GM21528 (cell line): Measurements from ENCODE around the gene ACOXL.

ENCODE experiments used
- ATAC-seq: cut with Tn5 transposase; IDR thresholded peaks from one replicate; pipeline ENCODE4 v1.9.1; 2021; ENCODE audit warnings: mild to moderate bottlenecking, moderate library complexity; ENCODE audit not compliant: unreplicated experiment, low FRiP score

The ACOXL gene

GRCh38 chr2:110790907-110791306, 58.5 kb downstream of the ACOXL start:
- ATAC-seq: no peak

GRCh38 chr2:110791435-110791834, 59.1 kb downstream of the ACOXL start:
- ATAC-seq: no peak

GRCh38 chr2:110793034-110793433, 60.7 kb downstream of the ACOXL start:
- ATAC-seq: no peak

GRCh38 chr2:110794390-110794789, 62.0 kb downstream of the ACOXL start:
- no peak for ATAC-seq

GRCh38 chr2:110794951-110795350, 62.6 kb downstream of the ACOXL start:
- ATAC-seq: no peak

- no peak for ATAC-seq
Measured at GRCh38 chr2:110796716-110797301, 64.4 kb downstream of the ACOXL start.

GRCh38 chr2:110799376-110799775, 67.0 kb downstream of the ACOXL start:
- ATAC-seq: no peak

GRCh38 chr2:110800611-110801402, 68.4 kb downstream of the ACOXL start:
- ATAC-seq: no peak

- no peak for ATAC-seq
Measured at GRCh38 chr2:110802208-110802932, 70.0 kb downstream of the ACOXL start.

GRCh38 chr2:110804433-110804832, 72.1 kb downstream of the ACOXL start:
- no peak for ATAC-seq

- peak; percentile 60 for ATAC-seq
Measured at GRCh38 chr2:110804915-110805314, 72.5 kb downstream of the ACOXL start.

- no peak for ATAC-seq
Measured at GRCh38 chr2:110805894-110806452, 73.6 kb downstream of the ACOXL start.

- no peak for ATAC-seq
Measured at GRCh38 chr2:110807522-110807921, 75.1 kb downstream of the ACOXL start.

GRCh38 chr2:110810404-110810803, 78.0 kb downstream of the ACOXL start:
- no peak for ATAC-seq

- ATAC-seq: no peak
Measured at GRCh38 chr2:110812726-110813645, 80.6 kb downstream of the ACOXL start.

GRCh38 chr2:110813896-110814295, 81.5 kb downstream of the ACOXL start:
- ATAC-seq: no peak

GRCh38 chr2:110815938-110816337, 83.6 kb downstream of the ACOXL start:
- ATAC-seq: no peak

- no peak for ATAC-seq
Measured at GRCh38 chr2:110816404-110817365, 84.3 kb downstream of the ACOXL start.
